H1 (cell line): ENCODE data around the gene MGAT4D. TPM values are rescaled to one million over a fixed set of nuclear protein-coding genes. Genes with fewer than 3 reads are reported as not detected.

Experiments used
- CTCF ChIA-PET: fragments of 300-600 bp; sonication (Branson Sonifier 250); formaldehyde crosslinking; loops from one replicate; lab custom pipeline; 2021; ENCODE audit not compliant: partially characterized antibody; lab: Charles Lee
- POLR2A ChIA-PET: fragments of 300-600 bp; sonication (Branson Sonifier 250); formaldehyde crosslinking; loops from one replicate; lab custom pipeline; 2021; ENCODE audit warnings: inconsistent platforms; ENCODE audit not compliant: partially characterized antibody; lab: Charles Lee
- DNase-seq, 2 experiments: peaks; one replicate each; pipeline versions ENCODE4 v3.0.0 to v3.0.0-alpha.2; 2010 to 2022; ENCODE audit warnings: low spot score in 2 of 2, low read depth in 1 of 2, mixed read lengths in 1 of 2
- FAIRE-seq: peaks from 2 replicates; lab custom pipeline; 2011; peaks lifted over from hg19 to GRCh38; lab: Jason Lieb, UNC
- H2AFZ ChIP-seq: 2 replicates; pipeline ENCODE4 v1.8.1; 2012; ENCODE audit warnings: low read length, inconsistent platforms
- H2AK5ac ChIP-seq: 2 replicates; pipeline ENCODE4 v1.6.1; 2013; ENCODE audit warnings: low read depth, low read length
- H2BK120ac ChIP-seq: replicated peaks from 2 replicates; pipeline ENCODE3; 2013; ENCODE audit warnings: low read depth, low read length, inconsistent platforms
- H2BK12ac ChIP-seq: 2 replicates; pipeline ENCODE4 v1.6.1; 2013; ENCODE audit warnings: low read depth, low read length
- H2BK15ac ChIP-seq: 2 replicates; pipeline ENCODE4 v1.6.1; 2013; ENCODE audit warnings: low read length
- H2BK20ac ChIP-seq: 2 replicates; pipeline ENCODE4 v1.6.1; 2013; ENCODE audit warnings: low read length
- H2BK5ac ChIP-seq: 2 replicates; pipeline ENCODE4 v1.6.1; 2013; ENCODE audit warnings: low read depth, low read length
- H3K14ac ChIP-seq: 2 replicates; pipeline ENCODE4 v1.6.1; 2013; ENCODE audit warnings: inconsistent platforms; ENCODE audit not compliant: insufficient read length
- H3K18ac ChIP-seq: 2 replicates; pipeline ENCODE4 v1.6.1; 2013; ENCODE audit warnings: low read length; ENCODE audit errors: extremely low read depth
- H3K23ac ChIP-seq: 2 replicates; pipeline ENCODE4 v1.6.1; 2013; ENCODE audit warnings: inconsistent platforms; ENCODE audit not compliant: insufficient read length
- H3K23me2 ChIP-seq: 2 replicates; pipeline ENCODE4 v1.6.1; 2013; ENCODE audit warnings: low read depth, low read length
- H3K27ac ChIP-seq: 2 replicates; pipeline ENCODE4 v1.6.1; 2011; ENCODE audit warnings: low read depth, low read length, inconsistent platforms
- H3K27me3 ChIP-seq, 4 experiments: replicated peaks in 1 of 4; 1 replicate in 1 of 4; 2 replicates in 3 of 4; pipeline versions ENCODE4 v1.6.1 to v1.8.1; 2011 to 2013; ENCODE audit warnings: low read length in 3 of 4, mild to moderate bottlenecking in 3 of 4, inconsistent platforms in 2 of 4, mixed read lengths in 2 of 4, moderate library complexity in 1 of 4; ENCODE audit not compliant: control insufficient read depth in 3 of 4, insufficient read depth in 3 of 4; ENCODE audit errors: extremely low read depth in 1 of 4
- H3K36me3 ChIP-seq, 4 experiments: 2 replicates each; pipeline versions ENCODE4 v1.6.1 to v1.8.1; 2011 to 2013; ENCODE audit warnings: mild to moderate bottlenecking in 4 of 4, low read length in 3 of 4, moderate library complexity in 2 of 4, control low read depth in 1 of 4, inconsistent platforms in 1 of 4; ENCODE audit not compliant: insufficient read depth in 4 of 4, control insufficient read depth in 2 of 4
- H3K4ac ChIP-seq: replicated peaks from 2 replicates; pipeline ENCODE3; 2013; ENCODE audit warnings: low read length, low read depth, mixed read lengths, inconsistent platforms; ENCODE audit not compliant: insufficient read length
- H3K4me1 ChIP-seq, 4 experiments: replicated peaks in 1 of 4; 1 replicate in 1 of 4; 2 replicates in 3 of 4; pipeline versions ENCODE4 v1.6.1 to v1.8.1; 2011 to 2013; ENCODE audit warnings: low read length in 3 of 4, inconsistent platforms in 2 of 4, mixed read lengths in 1 of 4; ENCODE audit not compliant: insufficient read depth in 4 of 4, control insufficient read depth in 3 of 4
- H3K4me2 ChIP-seq, 2 experiments: 2 replicates each; pipeline versions ENCODE4 v1.6.1 to v1.8.1; 2011 to 2013; ENCODE audit warnings: low read depth in 2 of 2, low read length in 2 of 2, control low read depth in 1 of 2, inconsistent platforms in 1 of 2, mild to moderate bottlenecking in 1 of 2; ENCODE audit not compliant: insufficient read depth in 1 of 2
- H3K4me3 ChIP-seq, 4 experiments: fragments of 200-600, 300-600 bp in 1 of 4; sonication (generic), shearing (Covaris generic), sonication (Bioruptor Twin) in 1 of 4; 2 replicates each; pipeline versions ENCODE4 v1.5.1 to v1.8.1; 2011 to 2016; ENCODE audit warnings: low read length in 4 of 4, low read depth in 3 of 4, control low read depth in 2 of 4, inconsistent platforms in 2 of 4, mild to moderate bottlenecking in 2 of 4, mixed read lengths in 1 of 4, moderate library complexity in 1 of 4; ENCODE audit not compliant: insufficient read depth in 2 of 4; ENCODE audit errors: extremely low read depth in 1 of 4
- H3K56ac ChIP-seq: replicated peaks from 2 replicates; pipeline ENCODE3; 2013; ENCODE audit warnings: low read depth, mild to moderate bottlenecking, mixed read lengths, low read length, inconsistent platforms; ENCODE audit not compliant: insufficient read length
- H3K79me1 ChIP-seq: 2 replicates; pipeline ENCODE4 v1.6.1; 2013; ENCODE audit warnings: low read depth, low read length, control low read depth
- H3K79me2 ChIP-seq, 2 experiments: 2 replicates each; pipeline versions ENCODE4 v1.6.1 to v1.8.1; 2012 to 2013; ENCODE audit warnings: low read length in 2 of 2, mild to moderate bottlenecking in 2 of 2, inconsistent platforms in 1 of 2; ENCODE audit not compliant: insufficient read depth in 2 of 2, control insufficient read depth in 1 of 2
- H3K9ac ChIP-seq, 4 experiments: replicated peaks in 1 of 4; 1 replicate in 1 of 4; 2 replicates in 3 of 4; pipeline versions ENCODE4 v1.6.1 to v1.8.1; 2011 to 2013; ENCODE audit warnings: low read depth in 3 of 4, low read length in 3 of 4, control low read depth in 2 of 4, mild to moderate bottlenecking in 2 of 4, moderate library complexity in 2 of 4, inconsistent platforms in 1 of 4; ENCODE audit errors: extremely low read depth in 1 of 4
- H3K9me3 ChIP-seq, 2 experiments: 2 replicates each; pipeline versions ENCODE4 v1.6.1 to v1.8.1; 2012 to 2013; ENCODE audit warnings: mild to moderate bottlenecking in 2 of 2, moderate library complexity in 2 of 2, control low read depth in 1 of 2, inconsistent platforms in 1 of 2, low read depth in 1 of 2, low read length in 1 of 2, mixed read lengths in 1 of 2; ENCODE audit not compliant: insufficient read depth in 2 of 2
- H4K20me1 ChIP-seq, 2 experiments: replicated peaks in 1 of 2; 2 replicates each; pipeline versions ENCODE3 to v1.8.1; 2011 to 2013; ENCODE audit warnings: inconsistent platforms in 2 of 2, low read length in 2 of 2, mild to moderate bottlenecking in 1 of 2; ENCODE audit not compliant: insufficient read depth in 2 of 2, control insufficient read depth in 1 of 2
- H4K5ac ChIP-seq: 2 replicates; pipeline ENCODE4 v1.6.1; 2013; ENCODE audit warnings: low read length, low read depth, mixed read lengths, inconsistent platforms; ENCODE audit not compliant: insufficient read length
- H4K8ac ChIP-seq: 2 replicates; pipeline ENCODE4 v1.8.0; 2013; ENCODE audit warnings: mild to moderate bottlenecking, moderate library complexity, low read length, inconsistent platforms; ENCODE audit not compliant: insufficient read depth; ENCODE audit errors: extremely low read depth
- H4K91ac ChIP-seq: replicated peaks from 2 replicates; pipeline ENCODE3; 2013; ENCODE audit warnings: low read length, mixed read lengths, inconsistent platforms; ENCODE audit not compliant: insufficient read length
- ASH2L ChIP-seq: fragments of 200-600, 300-600 bp; sonication (generic); IDR thresholded peaks from one replicate; pipeline ENCODE4 v1.7.1; 2017; ENCODE audit warnings: low read length
- BCL11A ChIP-seq, 2 experiments: IDR thresholded peaks; one replicate each; pipeline ENCODE4 v1.6.1; 2011; ENCODE audit warnings: low read depth in 2 of 2, low read length in 2 of 2, mild to moderate bottlenecking in 2 of 2
- BRCA1 ChIP-seq: IDR thresholded peaks from 2 replicates; pipeline ENCODE4 v1.6.1; 2012; ENCODE audit warnings: low read depth, low read length, improper control_type of control experiment
- KDM1A ChIP-seq: fragments of 200-600, 300-600 bp; sonication (generic); IDR thresholded peaks from 2 replicates; pipeline ENCODE4 v1.7.1; 2016; ENCODE audit warnings: mild to moderate bottlenecking, low read length, borderline replicate concordance
- PHF8 ChIP-seq: fragments of 200-600 bp; sonication (generic); conservative IDR thresholded peaks from 2 replicates; pipeline ENCODE4 v1.7.1; 2012; ENCODE audit warnings: low read depth, mild to moderate bottlenecking, inconsistent platforms, low read length, moderate library complexity
- RNF2 ChIP-seq: fragments of 200-900, 300-1000 bp; sonication (generic); IDR thresholded peaks from 2 replicates; pipeline ENCODE4 v1.7.1; 2016; ENCODE audit warnings: borderline replicate concordance, low read depth, mild to moderate bottlenecking, antibody characterized with exemption, low read length; ENCODE audit not compliant: poor library complexity, severe bottlenecking; ENCODE audit errors: missing control alignments
- SAP30 ChIP-seq: fragments of 300-600 bp; sonication (generic); IDR thresholded peaks from 2 replicates; pipeline ENCODE4 v1.7.1; 2012; ENCODE audit warnings: low read length, moderate library complexity, mild to moderate bottlenecking, inconsistent platforms; ENCODE audit not compliant: insufficient read depth, insufficient replicate concordance
- SIRT6 ChIP-seq: IDR thresholded peaks from one replicate; pipeline ENCODE4 v1.7.1; 2012; ENCODE audit warnings: low read length, inconsistent platforms
- SIX5 ChIP-seq: IDR thresholded peaks from 2 replicates; pipeline ENCODE4 v1.6.1; 2011; ENCODE audit warnings: mild to moderate bottlenecking, low read depth, low read length
- TEAD4 ChIP-seq: IDR thresholded peaks from 2 replicates; pipeline ENCODE4 v1.6.1; 2012; ENCODE audit warnings: low read depth, low read length, inconsistent platforms, mixed read lengths
- polyA plus RNA-seq, 7 experiments: library from polyadenylated mRNA; depleted of rRNA in 3 of 7; stranded (reverse) in 5 of 7; unstranded in 2 of 7; fragments of >200 nt in 5 of 7; fragments of 200-250 nt in 2 of 7; gene quantifications; 1 replicate in 5 of 7; 2 replicates in 1 of 7; 4 replicates in 1 of 7; pipeline versions ENCODE4 v1.2.1 to v1.2.3, GENCODE V29; 2011 to 2013; ENCODE audit warnings: missing spikeins in 2 of 7, mixed read lengths in 2 of 7
- total RNA-seq: library from RNA; stranded (reverse); fragmentation: NEBNext Ultra II Directional; extraction: Animal tissue kit (Norgen Biotek cat#: 25700); gene quantifications from 2 replicates; pipeline ENCODE4 v1.2.1, GENCODE V29; 2021
- TF ChIP-seq, protein P1 (sequence below): IDR thresholded peaks from 2 replicates; pipeline ENCODE4 v1.6.1; 2012; ENCODE audit warnings: inconsistent platforms
- TF ChIP-seq, protein P2 (sequence below): IDR thresholded peaks from 2 replicates; pipeline ENCODE4 v1.6.1; 2012; ENCODE audit warnings: inconsistent platforms
- TF ChIP-seq, protein P3 (sequence below): IDR thresholded peaks from 2 replicates; pipeline ENCODE4 v1.6.1; 2011; ENCODE audit warnings: low read depth, mild to moderate bottlenecking, low read length; ENCODE audit not compliant: insufficient read depth

MGAT4D gene
- total and polyA plus RNA-seq, 2 of the 8 experiments (the other 6 are each of a cell fraction or from before 2014, with no cell fraction given) = not detected

DNA sequence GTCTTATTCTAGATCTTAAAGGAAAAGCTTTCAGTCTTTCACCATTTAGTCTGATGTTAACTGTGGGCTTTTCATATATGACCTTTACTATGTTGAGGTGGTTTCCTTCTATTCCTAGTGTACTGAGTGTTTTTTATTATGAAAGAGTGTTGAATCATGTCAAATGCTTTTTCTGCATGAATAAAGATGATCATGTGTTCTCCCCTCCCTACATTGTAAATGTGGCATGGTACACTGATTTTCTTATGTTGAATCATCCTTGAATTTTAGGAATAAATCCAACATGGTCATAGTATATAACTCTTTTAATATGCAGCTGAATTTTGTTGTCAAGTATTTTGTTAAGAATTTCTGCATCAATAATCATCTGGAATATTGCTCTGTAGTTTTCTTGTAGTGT lies 75.0 kb downstream of the MGAT4D start:
- H3K4me2 ChIP-seq = no peak overlapping the region
- H2BK12ac ChIP-seq = no peak overlapping the region
- no peak overlapping the region for H3K4me3 ChIP-seq
- H2BK20ac ChIP-seq = no peak overlapping the region
- H3K79me1 ChIP-seq = no peaks in the 10 kb centered on the region
- no peak overlapping the region for H2BK120ac ChIP-seq
- H3K79me2 ChIP-seq = no peaks in the 10 kb centered on the region
- no peak overlapping the region for H3K18ac ChIP-seq
- H4K91ac ChIP-seq = no peak overlapping the region
- no peaks in the 10 kb centered on the region; a peak in 2 of 7 replicates for H3K4me1 ChIP-seq
- H3K9ac ChIP-seq = no peak overlapping the region
- DNase-seq (no peak), FAIRE-seq (no peak)
- H3K27me3 ChIP-seq = peaks cover 0 to 2% (median 0%) of the 10 kb centered on the region in 4 experiments; a peak in 2 of 7 replicates
- H4K20me1 ChIP-seq = no peaks in the 10 kb centered on the region
- no peak overlapping the region for H3K4ac ChIP-seq
- H3K27ac ChIP-seq = no peak overlapping the region
- H4K8ac ChIP-seq = no peak overlapping the region
- no peak overlapping the region for H2AFZ ChIP-seq
- H3K14ac ChIP-seq = no peak overlapping the region
- no peak overlapping the region for H2BK15ac ChIP-seq
- H3K23ac ChIP-seq = no peak overlapping the region
- POLR2A ChIA-PET = no interaction called here
- no peak overlapping the region for H2BK5ac ChIP-seq
- CTCF ChIA-PET = interaction anchor here (0.7 kb wide), 1 partner anchor 63 kb away, joined by 3 read pairs; no protein-coding TSS in a partner anchor
- no peak overlapping the region for H2AK5ac ChIP-seq
- no peaks in the 10 kb centered on the region for H3K36me3 ChIP-seq
- peaks cover 7% of the 10 kb centered on the region; the same call in 1 of the 2 replicates for H3K23me2 ChIP-seq
- no peak overlapping the region for H3K56ac ChIP-seq
- H4K5ac ChIP-seq = no peak overlapping the region
- no peaks in the 10 kb centered on the region for H3K9me3 ChIP-seq
- no peak for TF ChIP-seq BRCA1
- no peak for TF ChIP-seq SIRT6
- TF ChIP-seq, protein P1, sequence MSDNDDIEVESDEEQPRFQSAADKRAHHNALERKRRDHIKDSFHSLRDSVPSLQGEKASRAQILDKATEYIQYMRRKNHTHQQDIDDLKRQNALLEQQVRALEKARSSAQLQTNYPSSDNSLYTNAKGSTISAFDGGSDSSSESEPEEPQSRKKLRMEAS = no peak
- TF ChIP-seq, protein P2, sequence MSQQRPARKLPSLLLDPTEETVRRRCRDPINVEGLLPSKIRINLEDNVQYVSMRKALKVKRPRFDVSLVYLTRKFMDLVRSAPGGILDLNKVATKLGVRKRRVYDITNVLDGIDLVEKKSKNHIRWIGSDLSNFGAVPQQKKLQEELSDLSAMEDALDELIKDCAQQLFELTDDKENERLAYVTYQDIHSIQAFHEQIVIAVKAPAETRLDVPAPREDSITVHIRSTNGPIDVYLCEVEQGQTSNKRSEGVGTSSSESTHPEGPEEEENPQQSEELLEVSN = no peak
- no peak for TF ChIP-seq ASH2L
- no peak for TF ChIP-seq SIX5
- TF ChIP-seq RNF2 = no peak
- TF ChIP-seq BCL11A (IDR thresholded peaks at IDR 0.05; ENCODE audit: low read depth in 2 of 2, low read length in 2 of 2) = no peak
- TF ChIP-seq SAP30 = no peak
- TF ChIP-seq TEAD4 = no peak
- no peak for TF ChIP-seq KDM1A
- TF ChIP-seq PHF8 = no peak
- TF ChIP-seq, protein P3, sequence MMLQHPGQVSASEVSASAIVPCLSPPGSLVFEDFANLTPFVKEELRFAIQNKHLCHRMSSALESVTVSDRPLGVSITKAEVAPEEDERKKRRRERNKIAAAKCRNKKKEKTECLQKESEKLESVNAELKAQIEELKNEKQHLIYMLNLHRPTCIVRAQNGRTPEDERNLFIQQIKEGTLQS = no peak
